ENCODE measurements around the gene SPOCK3. TPM values are rescaled to one million over a fixed set of nuclear protein-coding genes. Genes with fewer than 3 reads are reported as not detected.
"Not testable (repeated sequence)": the region's sequence is repeated elsewhere in the genome, so short reads cannot be mapped to it uniquely, and the experiment has no call there.

SPOCK3 gene
- total RNA-seq, 1 donor from 2014 or later: 0.53 TPM

DNA sequence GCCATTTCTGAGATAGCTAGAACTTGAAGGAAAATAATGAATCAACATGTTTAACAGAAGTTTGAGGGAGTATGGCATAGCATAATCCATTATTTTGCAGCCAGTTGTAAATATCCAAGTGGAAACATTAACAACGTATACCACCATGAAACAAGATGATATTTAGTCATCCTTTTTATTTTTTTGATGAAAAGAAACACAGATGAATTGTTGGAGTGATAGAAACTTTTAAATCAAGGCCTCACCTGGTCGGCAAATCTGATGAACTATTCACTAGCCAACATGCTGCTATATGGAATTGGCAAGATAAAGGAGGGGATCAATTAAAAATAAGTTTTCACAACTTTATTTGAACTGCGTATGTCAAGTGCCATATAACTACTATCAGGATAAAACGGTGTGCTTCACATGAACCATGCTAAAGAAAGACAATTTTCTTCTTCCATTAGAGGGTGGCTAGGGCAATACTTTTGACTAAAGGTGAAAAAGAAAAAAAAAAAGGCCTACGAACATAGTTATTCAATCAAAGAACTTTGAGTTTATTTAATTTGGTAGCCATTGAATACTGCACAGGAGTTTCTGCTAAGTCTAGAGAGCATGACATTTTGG is 510.7 kb downstream of the SPOCK3 start:
- TF ChIP-seq, protein P1, sequence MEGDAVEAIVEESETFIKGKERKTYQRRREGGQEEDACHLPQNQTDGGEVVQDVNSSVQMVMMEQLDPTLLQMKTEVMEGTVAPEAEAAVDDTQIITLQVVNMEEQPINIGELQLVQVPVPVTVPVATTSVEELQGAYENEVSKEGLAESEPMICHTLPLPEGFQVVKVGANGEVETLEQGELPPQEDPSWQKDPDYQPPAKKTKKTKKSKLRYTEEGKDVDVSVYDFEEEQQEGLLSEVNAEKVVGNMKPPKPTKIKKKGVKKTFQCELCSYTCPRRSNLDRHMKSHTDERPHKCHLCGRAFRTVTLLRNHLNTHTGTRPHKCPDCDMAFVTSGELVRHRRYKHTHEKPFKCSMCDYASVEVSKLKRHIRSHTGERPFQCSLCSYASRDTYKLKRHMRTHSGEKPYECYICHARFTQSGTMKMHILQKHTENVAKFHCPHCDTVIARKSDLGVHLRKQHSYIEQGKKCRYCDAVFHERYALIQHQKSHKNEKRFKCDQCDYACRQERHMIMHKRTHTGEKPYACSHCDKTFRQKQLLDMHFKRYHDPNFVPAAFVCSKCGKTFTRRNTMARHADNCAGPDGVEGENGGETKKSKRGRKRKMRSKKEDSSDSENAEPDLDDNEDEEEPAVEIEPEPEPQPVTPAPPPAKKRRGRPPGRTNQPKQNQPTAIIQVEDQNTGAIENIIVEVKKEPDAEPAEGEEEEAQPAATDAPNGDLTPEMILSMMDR (IDR thresholded peaks at IDR 0.05; ENCODE audit: insufficient read depth, low read length, severe bottlenecking): no peak
- FAIRE-seq (no peak), DNase-seq (ENCODE audit: low read depth) (no peak)
- no peak overlapping the region for H3K4me3 ChIP-seq (ENCODE audit: low read depth, low read length)
- H3K36me3 ChIP-seq (ENCODE audit: control insufficient read depth, insufficient read depth, low read length): no peaks in the 10 kb centered on the region
- H3K27me3 ChIP-seq (ENCODE audit: control insufficient read depth, insufficient read depth, low read length): no peaks in the 10 kb centered on the region

DNA sequence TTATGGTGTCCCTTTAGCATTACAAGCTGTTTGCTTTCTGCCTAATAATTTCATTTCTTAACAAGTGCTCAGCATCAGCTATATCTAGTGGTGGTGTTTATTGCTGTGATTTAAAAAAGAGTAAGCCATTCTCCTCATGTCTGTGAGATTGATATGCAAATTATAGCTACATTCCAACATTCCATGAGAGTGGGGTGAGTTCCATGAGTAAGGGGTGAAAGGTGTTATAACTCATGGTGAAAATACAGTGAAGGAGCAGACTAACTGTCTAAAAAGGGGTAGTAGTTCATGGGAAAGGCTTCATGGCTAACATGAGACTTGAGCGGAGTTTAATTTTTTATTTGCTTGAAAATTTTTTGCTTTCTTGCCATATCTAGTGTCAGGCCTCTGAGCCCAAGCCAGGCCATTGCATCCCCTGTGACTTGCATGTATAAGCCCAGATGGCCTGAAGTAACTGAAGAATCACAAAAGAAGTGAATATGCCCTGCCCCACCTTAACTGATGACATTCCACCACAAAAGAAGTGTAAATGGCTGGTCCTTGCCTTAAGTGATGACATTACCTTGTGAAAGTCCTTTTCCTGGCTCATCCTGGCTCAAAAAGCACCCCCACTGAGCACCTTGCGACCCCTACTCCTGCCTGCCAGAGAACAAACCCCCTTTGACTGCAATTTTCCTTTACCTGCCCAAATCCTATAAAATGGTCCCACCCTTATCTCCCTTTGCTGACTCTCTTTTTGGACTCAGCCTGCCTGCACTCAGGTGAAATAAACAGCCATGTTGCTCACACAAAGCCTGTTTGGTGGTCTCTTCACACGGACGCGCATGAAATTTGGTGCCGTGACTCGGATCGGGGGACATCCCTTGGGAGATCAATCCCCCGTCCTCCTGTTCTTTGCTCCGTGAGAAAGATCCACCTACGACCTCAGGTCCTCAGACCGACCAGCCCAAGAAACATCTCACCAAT is 518.3 kb downstream of the SPOCK3 start:
- DNase-seq (ENCODE audit: low read depth); H3K27me3 ChIP-seq (ENCODE audit: control insufficient read depth, insufficient read depth, low read length); FAIRE-seq: not testable (repeated sequence)

DNA sequence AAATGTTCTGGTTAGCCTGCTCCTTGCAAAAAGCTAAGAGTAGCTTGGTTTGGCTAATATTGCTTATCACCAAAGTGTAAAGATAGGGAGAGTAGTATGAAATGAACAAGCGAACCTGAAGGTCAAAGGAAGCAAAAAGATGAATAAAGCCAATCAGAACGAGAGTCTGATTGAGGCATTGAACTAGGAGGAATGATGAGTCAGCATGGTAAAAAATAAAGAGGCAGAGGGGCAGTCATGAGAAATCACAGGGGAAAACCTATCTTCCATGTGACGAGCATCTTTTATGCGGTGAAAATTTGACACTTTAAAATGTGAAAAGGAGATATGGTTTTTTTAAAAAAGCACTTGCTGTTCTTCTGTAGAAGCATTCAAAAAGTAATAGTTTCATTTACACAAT is 533.7 kb downstream of the SPOCK3 start:
- no peaks in the 10 kb centered on the region for H3K27me3 ChIP-seq (ENCODE audit: control insufficient read depth, insufficient read depth, low read length)
- FAIRE-seq (no peak), DNase-seq (ENCODE audit: low read depth) (no peak)
- no peaks in the 10 kb centered on the region for H3K36me3 ChIP-seq (ENCODE audit: control insufficient read depth, insufficient read depth, low read length)
- H3K4me3 ChIP-seq (ENCODE audit: low read depth, low read length): no peak overlapping the region
- TF ChIP-seq, protein P1 (IDR thresholded peaks at IDR 0.05; ENCODE audit: insufficient read depth, low read length, severe bottlenecking): no peak

More for the DNA sequence above, 518.3 kb downstream of the SPOCK3 start:
- not testable (repeated sequence) for H3K4me3 ChIP-seq (ENCODE audit: low read depth, low read length); H3K36me3 ChIP-seq (ENCODE audit: control insufficient read depth, insufficient read depth, low read length)

DNA sequence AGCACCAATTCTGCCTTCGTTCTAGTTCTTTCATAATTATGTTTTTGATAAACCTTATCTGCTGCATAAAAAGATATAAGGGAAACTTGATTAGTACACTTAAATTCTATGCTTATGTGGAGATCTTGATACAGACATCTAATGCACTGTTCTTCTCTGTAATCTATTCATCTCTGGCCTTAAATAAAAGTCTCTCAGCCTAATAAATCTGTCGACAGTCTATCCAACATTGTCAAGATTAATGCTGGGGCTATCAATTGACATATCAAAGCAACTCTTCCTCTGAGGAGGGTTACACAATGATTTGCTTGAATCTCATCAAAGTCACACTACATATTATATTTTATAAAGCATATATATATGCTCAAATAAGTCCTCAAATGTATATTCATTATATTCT is 545.5 kb downstream of the SPOCK3 start:
- TF ChIP-seq, protein P1 (IDR thresholded peaks at IDR 0.05; ENCODE audit: insufficient read depth, low read length, severe bottlenecking): no peak
- DNase-seq (ENCODE audit: low read depth) (no peak), FAIRE-seq (no peak)
- no peaks in the 10 kb centered on the region for H3K27me3 ChIP-seq (ENCODE audit: control insufficient read depth, insufficient read depth, low read length)
- H3K4me3 ChIP-seq (ENCODE audit: low read depth, low read length): no peak overlapping the region
- H3K36me3 ChIP-seq (ENCODE audit: control insufficient read depth, insufficient read depth, low read length): no peaks in the 10 kb centered on the region

DNA sequence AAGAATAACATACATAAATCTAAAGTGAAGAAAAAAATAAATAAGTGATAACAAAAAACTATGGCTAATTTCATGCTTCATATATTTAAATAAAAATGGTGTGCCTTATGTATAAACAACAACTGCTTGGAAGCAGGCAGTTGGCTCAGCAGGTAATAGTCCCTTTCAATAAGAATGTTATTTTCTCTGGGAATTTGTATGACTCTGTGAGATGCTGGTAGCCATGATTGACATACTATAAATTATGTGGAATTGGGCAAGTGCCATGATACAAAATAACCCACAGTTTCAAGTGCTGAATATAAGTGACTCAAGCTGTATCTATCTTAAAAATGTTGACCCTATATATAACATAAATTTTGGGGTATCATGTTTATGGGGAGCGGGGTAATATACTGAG is 546.5 kb downstream of the SPOCK3 start:
- TF ChIP-seq, protein P1 (IDR thresholded peaks at IDR 0.05; ENCODE audit: insufficient read depth, low read length, severe bottlenecking): no peak
- FAIRE-seq (no peak), DNase-seq (ENCODE audit: low read depth) (no peak)
- no peaks in the 10 kb centered on the region for H3K36me3 ChIP-seq (ENCODE audit: control insufficient read depth, insufficient read depth, low read length)
- H3K4me3 ChIP-seq (ENCODE audit: low read depth, low read length): no peak overlapping the region
- no peaks in the 10 kb centered on the region for H3K27me3 ChIP-seq (ENCODE audit: control insufficient read depth, insufficient read depth, low read length)
